ENCODE measurements around the gene NUP155.

DNA sequence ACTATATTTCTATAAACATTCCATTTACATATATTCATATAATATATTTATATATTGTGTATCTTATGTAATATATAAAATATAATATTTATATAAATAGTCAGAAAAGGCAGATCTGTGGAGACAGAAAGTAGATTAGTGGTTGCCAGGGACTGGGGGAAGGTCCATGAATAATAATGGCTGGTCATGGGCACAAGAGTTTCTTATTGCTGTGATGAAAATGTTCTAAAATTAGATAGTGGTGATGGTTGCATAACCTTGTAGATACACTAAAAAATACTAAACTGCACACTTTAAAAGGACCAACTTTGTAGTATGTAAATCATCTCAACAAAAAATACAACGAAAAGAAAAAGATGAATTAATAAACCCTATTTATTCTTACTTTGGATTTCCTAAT is 47.3 kb downstream of the NUP155 start:
- no peak for TF ChIP-seq GFI1B (tag by site-specific recombination; IDR thresholded peaks at IDR 0.05)
- TF ChIP-seq, protein P1, sequence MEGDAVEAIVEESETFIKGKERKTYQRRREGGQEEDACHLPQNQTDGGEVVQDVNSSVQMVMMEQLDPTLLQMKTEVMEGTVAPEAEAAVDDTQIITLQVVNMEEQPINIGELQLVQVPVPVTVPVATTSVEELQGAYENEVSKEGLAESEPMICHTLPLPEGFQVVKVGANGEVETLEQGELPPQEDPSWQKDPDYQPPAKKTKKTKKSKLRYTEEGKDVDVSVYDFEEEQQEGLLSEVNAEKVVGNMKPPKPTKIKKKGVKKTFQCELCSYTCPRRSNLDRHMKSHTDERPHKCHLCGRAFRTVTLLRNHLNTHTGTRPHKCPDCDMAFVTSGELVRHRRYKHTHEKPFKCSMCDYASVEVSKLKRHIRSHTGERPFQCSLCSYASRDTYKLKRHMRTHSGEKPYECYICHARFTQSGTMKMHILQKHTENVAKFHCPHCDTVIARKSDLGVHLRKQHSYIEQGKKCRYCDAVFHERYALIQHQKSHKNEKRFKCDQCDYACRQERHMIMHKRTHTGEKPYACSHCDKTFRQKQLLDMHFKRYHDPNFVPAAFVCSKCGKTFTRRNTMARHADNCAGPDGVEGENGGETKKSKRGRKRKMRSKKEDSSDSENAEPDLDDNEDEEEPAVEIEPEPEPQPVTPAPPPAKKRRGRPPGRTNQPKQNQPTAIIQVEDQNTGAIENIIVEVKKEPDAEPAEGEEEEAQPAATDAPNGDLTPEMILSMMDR (tag by site-specific recombination; IDR thresholded peaks at IDR 0.05): no peak
- no peak for TF ChIP-seq ZNF24 (tag by site-specific recombination; IDR thresholded peaks at IDR 0.05)
- TF ChIP-seq, protein P2, sequence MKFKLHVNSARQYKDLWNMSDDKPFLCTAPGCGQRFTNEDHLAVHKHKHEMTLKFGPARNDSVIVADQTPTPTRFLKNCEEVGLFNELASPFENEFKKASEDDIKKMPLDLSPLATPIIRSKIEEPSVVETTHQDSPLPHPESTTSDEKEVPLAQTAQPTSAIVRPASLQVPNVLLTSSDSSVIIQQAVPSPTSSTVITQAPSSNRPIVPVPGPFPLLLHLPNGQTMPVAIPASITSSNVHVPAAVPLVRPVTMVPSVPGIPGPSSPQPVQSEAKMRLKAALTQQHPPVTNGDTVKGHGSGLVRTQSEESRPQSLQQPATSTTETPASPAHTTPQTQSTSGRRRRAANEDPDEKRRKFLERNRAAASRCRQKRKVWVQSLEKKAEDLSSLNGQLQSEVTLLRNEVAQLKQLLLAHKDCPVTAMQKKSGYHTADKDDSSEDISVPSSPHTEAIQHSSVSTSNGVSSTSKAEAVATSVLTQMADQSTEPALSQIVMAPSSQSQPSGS (tag by site-specific recombination; IDR thresholded peaks at IDR 0.05; ENCODE audit: low read depth): no peak
- TF ChIP-seq, protein P3, sequence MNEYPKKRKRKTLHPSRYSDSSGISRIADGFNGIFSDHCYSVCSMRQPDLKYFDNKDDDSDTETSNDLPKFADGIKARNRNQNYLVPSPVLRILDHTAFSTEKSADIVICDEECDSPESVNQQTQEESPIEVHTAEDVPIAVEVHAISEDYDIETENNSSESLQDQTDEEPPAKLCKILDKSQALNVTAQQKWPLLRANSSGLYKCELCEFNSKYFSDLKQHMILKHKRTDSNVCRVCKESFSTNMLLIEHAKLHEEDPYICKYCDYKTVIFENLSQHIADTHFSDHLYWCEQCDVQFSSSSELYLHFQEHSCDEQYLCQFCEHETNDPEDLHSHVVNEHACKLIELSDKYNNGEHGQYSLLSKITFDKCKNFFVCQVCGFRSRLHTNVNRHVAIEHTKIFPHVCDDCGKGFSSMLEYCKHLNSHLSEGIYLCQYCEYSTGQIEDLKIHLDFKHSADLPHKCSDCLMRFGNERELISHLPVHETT (tag by site-specific recombination; IDR thresholded peaks at IDR 0.05): no peak
- no peak for TF ChIP-seq ZNF223 (tag by site-specific recombination; IDR thresholded peaks at IDR 0.05)
- TF ChIP-seq, protein P4, sequence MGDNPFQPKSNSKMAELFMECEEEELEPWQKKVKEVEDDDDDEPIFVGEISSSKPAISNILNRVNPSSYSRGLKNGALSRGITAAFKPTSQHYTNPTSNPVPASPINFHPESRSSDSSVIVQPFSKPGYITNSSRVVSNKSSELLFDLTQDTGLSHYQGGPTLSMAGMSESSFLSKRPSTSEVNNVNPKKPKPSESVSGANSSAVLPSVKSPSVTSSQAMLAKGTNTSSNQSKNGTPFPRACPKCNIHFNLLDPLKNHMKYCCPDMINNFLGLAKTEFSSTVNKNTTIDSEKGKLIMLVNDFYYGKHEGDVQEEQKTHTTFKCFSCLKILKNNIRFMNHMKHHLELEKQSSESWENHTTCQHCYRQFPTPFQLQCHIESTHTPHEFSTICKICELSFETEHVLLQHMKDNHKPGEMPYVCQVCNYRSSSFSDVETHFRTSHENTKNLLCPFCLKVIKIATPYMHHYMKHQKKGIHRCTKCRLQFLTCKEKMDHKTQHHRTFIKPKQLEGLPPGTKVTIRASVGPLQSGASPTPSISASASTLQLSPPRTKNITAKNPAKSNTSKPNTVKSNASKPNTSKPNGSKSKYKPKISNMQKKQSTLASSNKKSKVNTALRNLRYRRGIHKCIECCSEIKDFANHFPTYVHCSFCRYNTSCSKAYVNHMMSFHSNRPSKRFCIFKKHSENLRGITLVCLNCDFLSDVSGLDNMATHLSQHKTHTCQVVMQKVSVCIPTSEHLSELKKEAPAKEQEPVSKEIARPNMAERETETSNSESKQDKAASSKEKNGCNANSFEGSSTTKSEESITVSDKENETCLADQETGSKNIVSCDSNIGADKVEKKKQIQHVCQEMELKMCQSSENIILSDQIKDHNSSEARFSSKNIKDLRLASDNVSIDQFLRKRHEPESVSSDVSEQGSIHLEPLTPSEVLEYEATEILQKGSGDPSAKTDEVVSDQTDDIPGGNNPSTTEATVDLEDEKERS (tag by site-specific recombination; IDR thresholded peaks at IDR 0.05): no peak
- no peak for TF ChIP-seq SP7 (tag by site-specific recombination; IDR thresholded peaks at IDR 0.05)
- TF ChIP-seq ZSCAN30 (tag by site-specific recombination; IDR thresholded peaks at IDR 0.05): no peak
- TF ChIP-seq, protein P5, sequence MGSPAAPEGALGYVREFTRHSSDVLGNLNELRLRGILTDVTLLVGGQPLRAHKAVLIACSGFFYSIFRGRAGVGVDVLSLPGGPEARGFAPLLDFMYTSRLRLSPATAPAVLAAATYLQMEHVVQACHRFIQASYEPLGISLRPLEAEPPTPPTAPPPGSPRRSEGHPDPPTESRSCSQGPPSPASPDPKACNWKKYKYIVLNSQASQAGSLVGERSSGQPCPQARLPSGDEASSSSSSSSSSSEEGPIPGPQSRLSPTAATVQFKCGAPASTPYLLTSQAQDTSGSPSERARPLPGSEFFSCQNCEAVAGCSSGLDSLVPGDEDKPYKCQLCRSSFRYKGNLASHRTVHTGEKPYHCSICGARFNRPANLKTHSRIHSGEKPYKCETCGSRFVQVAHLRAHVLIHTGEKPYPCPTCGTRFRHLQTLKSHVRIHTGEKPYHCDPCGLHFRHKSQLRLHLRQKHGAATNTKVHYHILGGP (tag by site-specific recombination; IDR thresholded peaks at IDR 0.05): no peak
- TF ChIP-seq KLF10 (tag by site-specific recombination; IDR thresholded peaks at IDR 0.05): no peak
- no peak for TF ChIP-seq KLF1 (tag by site-specific recombination; IDR thresholded peaks at IDR 0.05)
